ENCODE data around the gene CDCA4. TPM values are rescaled to one million over a fixed set of nuclear protein-coding genes. Genes with fewer than 3 reads are reported as not detected.

Gene CDCA4
- total and polyA plus RNA-seq, 2 donors (not counting 3 experiments of a cell fraction or from before 2014, with no cell fraction given), result 29.9 to 44.5 TPM

- no peak for FAIRE-seq
- CTCF ChIA-PET, result interaction anchor here (0.7 to 1.8 kb wide), 3 partner anchors 13 to 27 kb away, joined by 3 to 8 read pairs (median 4); no protein-coding TSS in a partner anchor
- dilution Hi-C loops (cut with MboI; ENCODE audit: extremely low pct_ligation_motif_present, low sequenced_read_pairs), result no loop called here
Observed at GRCh38 chr14:105063056-105063455, 42.2 kb upstream of the CDCA4 start.

More at GRCh38 chr14:105063056-105063455, 42.2 kb upstream of the CDCA4 start:
- DNase-seq (ENCODE audit: low read depth, low spot score), result no peak
- Histone ChIP-seq H3K4me1 (ENCODE audit: control insufficient read depth, extremely low read depth, insufficient read depth, low read length) (peaks cover 20% of the 10 kb centered on the region), H3K9me1 (replicated peaks; ENCODE audit: control insufficient read depth, extremely low read depth, insufficient read depth, low read length) (no peaks in the 10 kb centered on the region), H2AFZ (ENCODE audit: low read depth, low read length) (no peak overlapping the region), H3K27ac (ENCODE audit: insufficient read depth, low read depth, low read length) (no peak overlapping the region), H4K20me1 (replicated peaks; ENCODE audit: control insufficient read depth, extremely low read depth, insufficient read depth, low read length) (no peaks in the 10 kb centered on the region), H3K4me2 (ENCODE audit: insufficient read depth, low read length) (no peak overlapping the region), H3K79me2 (ENCODE audit: control insufficient read depth, insufficient read depth, low read length) (no peaks in the 10 kb centered on the region), H3K9me3 (replicated peaks; ENCODE audit: control insufficient read depth, insufficient read depth, low read length) (no peaks in the 10 kb centered on the region), H3K4me3 (replicated peaks in 1 of 3; ENCODE audit: insufficient read depth in 1 of 3, low read depth in 1 of 3, low read length in 3 of 3) (no peak overlapping the region), H3K27me3 (ENCODE audit: control insufficient read depth in 2 of 2, insufficient read depth in 2 of 2, low read length in 2 of 2) (no peaks in the 10 kb centered on the region), H3K9ac (replicated peaks; ENCODE audit: extremely low read depth, insufficient read depth, low read length) (no peak overlapping the region), H3K36me3 (ENCODE audit: control insufficient read depth in 2 of 2, extremely low read depth in 1 of 2, insufficient read depth in 2 of 2, low read length in 2 of 2) (no peaks in the 10 kb centered on the region)
- POLR2A ChIA-PET, result no interaction called here
- TF ChIP-seq POLR2AphosphoS5 (IDR thresholded peaks at IDR 0.05; ENCODE audit: insufficient read depth, low read depth, low read length) (no peak), MAX (IDR thresholded peaks at IDR 0.05; ENCODE audit: insufficient read depth, insufficient read length) (no peak), CTCF (IDR thresholded peaks at IDR 0.05; ENCODE audit: extremely low read depth in 1 of 2, insufficient read depth in 1 of 2, low read depth in 1 of 2, low read length in 2 of 2) (no peak), POLR2A (IDR thresholded peaks at IDR 0.05; ENCODE audit: low read depth, low read length) (no peak), EZH2 (IDR thresholded peaks at IDR 0.05; ENCODE audit: borderline replicate concordance, low read depth, low read length, severe bottlenecking) (no peak), MYC (IDR thresholded peaks at IDR 0.05; ENCODE audit: low read depth, low read length) (no peak), FOS (IDR thresholded peaks at IDR 0.05; ENCODE audit: borderline replicate concordance, insufficient read depth, low read length) (no peak), JUN (IDR thresholded peaks at IDR 0.05; ENCODE audit: borderline replicate concordance, insufficient read depth, insufficient read length, low read depth) (no peak), GATA2 (IDR thresholded peaks at IDR 0.05; ENCODE audit: insufficient read depth, insufficient read length, low read depth, low read length) (no peak)
- BruUV-seq (replicated peaks), result no TSS peak
- intact Hi-C loops (cut with micrococcal nuclease), result no loop called here
